OCI-LY3 (cell line): ENCODE measurements around the gene ENDOU.
A peak's percentile ranks its signal among the peaks of the same experiment; 100 is the strongest.

ENCODE experiments used
- H2AFZ ChIP-seq: fragments of 200-600, 300-600 bp; shearing (Covaris generic); 2 replicates; pipeline ENCODE4 v1.6.0; 2014; ENCODE audit warnings: antibody characterized with exemption, low read depth, low read length
- H3K27ac ChIP-seq: fragments of 200-600, 300-600 bp; sonication (generic); 2 replicates; pipeline ENCODE4 v1.5.1; 2014; ENCODE audit warnings: mild to moderate bottlenecking, low read length, moderate library complexity, mixed read lengths
- H3K27me3 ChIP-seq: fragments of 200-600, 300-600 bp; sonication (generic); 2 replicates; pipeline ENCODE4 v1.6.1; 2014; ENCODE audit warnings: low read depth, low read length, mixed read lengths
- H3K36me3 ChIP-seq: fragments of 200-600, 300-600 bp; sonication (generic); replicated peaks from 2 replicates; pipeline ENCODE3; 2014; ENCODE audit warnings: low read depth, low read length, mixed read lengths
- H3K4me1 ChIP-seq: fragments of 300-600, 200-600 bp; sonication (generic); 2 replicates; pipeline ENCODE4 v1.6.1; 2014; ENCODE audit warnings: low read length, mixed read lengths
- H3K4me2 ChIP-seq: fragments of 200-600, 300-600 bp; sonication (generic); 2 replicates; pipeline ENCODE4 v1.6.1; 2014; ENCODE audit warnings: low read length, mixed read lengths
- H3K4me3 ChIP-seq: fragments of 300-600, 200-600 bp; sonication (generic); 2 replicates; pipeline ENCODE4 v1.5.1; 2014; ENCODE audit warnings: antibody characterized with exemption, mild to moderate bottlenecking, low read length, moderate library complexity
- H3K79me2 ChIP-seq: fragments of 300-600, 200-600 bp; shearing (Covaris generic); 2 replicates; pipeline ENCODE4 v1.6.1; 2014; ENCODE audit warnings: mild to moderate bottlenecking, low read length, mixed read lengths
- H3K9ac ChIP-seq: fragments of 300-600, 200-600 bp; shearing (Covaris generic); 2 replicates; pipeline ENCODE4 v1.6.0; 2014; ENCODE audit warnings: mild to moderate bottlenecking, low read length, moderate library complexity
- H3K9me3 ChIP-seq: fragments of 200-600, 300-600 bp; shearing (Covaris generic); 2 replicates; pipeline ENCODE4 v1.6.1; 2014; ENCODE audit warnings: low read length, mixed read lengths; ENCODE audit not compliant: insufficient read depth
- H4K20me1 ChIP-seq: fragments of 200-600, 300-600 bp; sonication (generic); 2 replicates; pipeline ENCODE4 v1.6.1; 2016; ENCODE audit warnings: low read length, mixed read lengths; ENCODE audit not compliant: insufficient read depth
- EZH2phosphoT487 ChIP-seq: fragments of 200-600 bp; shearing (Covaris generic); IDR thresholded peaks from 2 replicates; pipeline ENCODE4 v1.6.1; 2018; ENCODE audit warnings: antibody characterized with exemption, mixed run types, low read depth
- TF ChIP-seq, protein P1 (sequence below): fragments of 200-600, 300-600 bp; sonication (generic); IDR thresholded peaks from 2 replicates; pipeline ENCODE4 v1.5.1; 2014; ENCODE audit warnings: antibody characterized with exemption, low read length, low read depth

Gene ENDOU

DNA sequence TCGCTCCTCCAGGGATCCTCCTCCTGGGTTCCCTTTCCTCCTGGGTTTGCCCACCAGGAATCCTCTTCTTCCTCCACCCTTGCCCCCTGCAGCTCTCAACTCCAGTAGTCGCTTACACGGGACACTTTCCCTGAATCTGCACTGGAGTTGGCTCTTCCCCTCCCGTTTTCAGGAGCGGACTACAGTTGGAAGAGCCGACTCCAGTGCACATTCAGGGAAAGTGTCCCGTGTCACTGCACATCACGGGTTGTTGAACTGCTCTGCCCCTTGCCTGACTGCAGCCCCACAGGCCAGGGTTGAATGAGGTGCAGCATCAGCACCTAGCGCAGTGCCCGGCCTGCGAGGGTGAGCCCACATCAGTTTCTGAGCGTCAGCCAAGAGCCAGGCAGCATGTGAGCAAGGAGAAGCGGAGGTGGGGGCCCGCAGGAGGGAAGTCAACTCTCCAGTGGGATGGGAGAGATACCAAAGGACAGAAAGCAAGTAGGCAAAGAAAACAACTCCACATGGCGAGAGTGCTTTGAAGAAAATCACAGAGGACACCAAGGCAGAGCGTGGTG lies 20.3 kb upstream of the ENDOU start:
- Histone ChIP-seq H3K4me1 (peaks cover 27% of the 10 kb centered on the region), H4K20me1 (no peaks in the 10 kb centered on the region), H3K4me2 (no peak overlapping the region), H3K9me3 (no peaks in the 10 kb centered on the region), H3K36me3 (no peaks in the 10 kb centered on the region), H2AFZ (no peak overlapping the region), H3K79me2 (no peaks in the 10 kb centered on the region), H3K4me3 (no peak overlapping the region), H3K9ac (no peak overlapping the region), H3K27ac (no peak overlapping the region), H3K27me3 (peaks cover 31% of the 10 kb centered on the region)
- TF ChIP-seq, protein P1, sequence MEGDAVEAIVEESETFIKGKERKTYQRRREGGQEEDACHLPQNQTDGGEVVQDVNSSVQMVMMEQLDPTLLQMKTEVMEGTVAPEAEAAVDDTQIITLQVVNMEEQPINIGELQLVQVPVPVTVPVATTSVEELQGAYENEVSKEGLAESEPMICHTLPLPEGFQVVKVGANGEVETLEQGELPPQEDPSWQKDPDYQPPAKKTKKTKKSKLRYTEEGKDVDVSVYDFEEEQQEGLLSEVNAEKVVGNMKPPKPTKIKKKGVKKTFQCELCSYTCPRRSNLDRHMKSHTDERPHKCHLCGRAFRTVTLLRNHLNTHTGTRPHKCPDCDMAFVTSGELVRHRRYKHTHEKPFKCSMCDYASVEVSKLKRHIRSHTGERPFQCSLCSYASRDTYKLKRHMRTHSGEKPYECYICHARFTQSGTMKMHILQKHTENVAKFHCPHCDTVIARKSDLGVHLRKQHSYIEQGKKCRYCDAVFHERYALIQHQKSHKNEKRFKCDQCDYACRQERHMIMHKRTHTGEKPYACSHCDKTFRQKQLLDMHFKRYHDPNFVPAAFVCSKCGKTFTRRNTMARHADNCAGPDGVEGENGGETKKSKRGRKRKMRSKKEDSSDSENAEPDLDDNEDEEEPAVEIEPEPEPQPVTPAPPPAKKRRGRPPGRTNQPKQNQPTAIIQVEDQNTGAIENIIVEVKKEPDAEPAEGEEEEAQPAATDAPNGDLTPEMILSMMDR: no peak

DNA sequence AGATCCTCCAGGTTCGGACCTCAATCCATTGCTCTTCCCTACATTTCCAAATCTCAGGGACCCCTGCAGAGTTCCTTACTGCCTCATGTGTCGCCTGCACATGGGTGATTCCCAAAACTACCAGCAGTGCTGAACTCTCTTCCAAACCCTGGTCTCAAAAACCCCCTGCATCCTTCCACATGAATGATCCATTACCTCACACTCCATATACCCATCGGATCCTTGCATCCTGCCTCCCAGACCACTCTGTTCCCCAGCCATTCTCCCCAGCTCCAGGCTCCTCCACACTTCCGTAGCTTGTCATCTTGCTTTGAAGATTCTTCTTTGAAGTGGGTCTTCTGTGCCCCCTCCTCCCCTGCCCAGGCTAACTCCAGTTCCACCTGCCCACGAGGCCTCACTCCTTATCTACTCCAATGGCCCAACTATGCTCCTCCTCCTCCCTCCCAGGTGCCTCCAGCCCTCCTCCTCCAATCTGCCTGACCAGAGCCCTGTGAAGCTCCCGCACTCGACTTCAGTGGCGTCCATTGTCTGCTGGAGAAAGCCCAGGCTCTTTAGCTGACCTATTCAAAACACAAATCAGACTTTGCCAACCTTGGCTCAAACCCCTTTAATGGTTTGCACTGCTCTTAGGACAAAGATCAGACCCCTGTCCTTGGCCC lies 19.6 kb upstream of the ENDOU start:
- TF ChIP-seq, protein P1: no peak
- TF ChIP-seq EZH2phosphoT487: no peak
- peaks cover 31% of the 10 kb centered on the region for H3K27me3 ChIP-seq
- H2AFZ ChIP-seq: no peak overlapping the region
- no peak overlapping the region for H3K4me2 ChIP-seq
- no peaks in the 10 kb centered on the region for H3K36me3 ChIP-seq
- H3K4me1 ChIP-seq: peaks cover 34% of the 10 kb centered on the region
- no peaks in the 10 kb centered on the region for H4K20me1 ChIP-seq
- no peak overlapping the region for H3K9ac ChIP-seq
- no peaks in the 10 kb centered on the region for H3K79me2 ChIP-seq
- no peaks in the 10 kb centered on the region for H3K9me3 ChIP-seq
- H3K4me3 ChIP-seq: no peak overlapping the region
- no peak overlapping the region for H3K27ac ChIP-seq

DNA sequence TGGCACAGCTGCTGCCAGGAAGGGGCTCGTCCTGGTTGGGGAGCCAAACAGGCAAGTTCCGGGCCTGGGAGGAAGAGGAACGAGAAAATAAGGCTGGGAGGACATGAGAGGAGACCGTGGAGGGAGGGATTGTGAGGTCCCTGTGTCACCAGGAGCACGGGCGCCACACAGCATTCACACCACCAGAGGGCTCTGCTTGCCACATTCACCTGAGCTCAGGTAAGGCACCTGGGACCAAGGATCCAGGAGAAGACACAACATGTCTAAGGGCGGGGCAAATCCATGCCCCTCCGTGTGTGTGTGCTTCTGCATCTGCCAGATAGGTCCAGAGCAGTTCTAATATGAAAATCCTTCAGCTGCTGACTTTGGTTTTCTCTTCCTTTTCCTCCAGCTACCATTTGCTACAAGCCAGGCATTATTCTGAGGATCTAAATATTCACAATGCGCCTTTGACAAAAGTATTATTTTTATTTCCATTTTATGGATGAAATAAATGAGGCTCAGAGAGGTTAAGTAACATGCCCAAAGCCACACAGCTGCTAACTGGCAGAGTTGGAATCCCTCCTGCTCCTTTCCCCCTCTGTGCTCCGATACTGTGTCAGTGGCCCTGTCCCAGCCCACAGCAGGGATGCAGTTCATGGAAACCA lies 18.8 kb upstream of the ENDOU start:
- H3K27ac ChIP-seq: no peak overlapping the region
- H3K36me3 ChIP-seq: no peaks in the 10 kb centered on the region
- no peaks in the 10 kb centered on the region for H3K9me3 ChIP-seq
- TF ChIP-seq EZH2phosphoT487: no peak
- TF ChIP-seq, protein P1: peak; percentile 89
- no peak overlapping the region for H2AFZ ChIP-seq
- no peaks in the 10 kb centered on the region for H3K79me2 ChIP-seq
- H3K4me3 ChIP-seq: no peak overlapping the region
- no peak overlapping the region for H3K9ac ChIP-seq
- H4K20me1 ChIP-seq: no peaks in the 10 kb centered on the region
- peaks cover 39% of the 10 kb centered on the region for H3K4me1 ChIP-seq
- peak overlapping the region; percentile 29 for H3K4me2 ChIP-seq
- peaks cover 31% of the 10 kb centered on the region for H3K27me3 ChIP-seq

DNA sequence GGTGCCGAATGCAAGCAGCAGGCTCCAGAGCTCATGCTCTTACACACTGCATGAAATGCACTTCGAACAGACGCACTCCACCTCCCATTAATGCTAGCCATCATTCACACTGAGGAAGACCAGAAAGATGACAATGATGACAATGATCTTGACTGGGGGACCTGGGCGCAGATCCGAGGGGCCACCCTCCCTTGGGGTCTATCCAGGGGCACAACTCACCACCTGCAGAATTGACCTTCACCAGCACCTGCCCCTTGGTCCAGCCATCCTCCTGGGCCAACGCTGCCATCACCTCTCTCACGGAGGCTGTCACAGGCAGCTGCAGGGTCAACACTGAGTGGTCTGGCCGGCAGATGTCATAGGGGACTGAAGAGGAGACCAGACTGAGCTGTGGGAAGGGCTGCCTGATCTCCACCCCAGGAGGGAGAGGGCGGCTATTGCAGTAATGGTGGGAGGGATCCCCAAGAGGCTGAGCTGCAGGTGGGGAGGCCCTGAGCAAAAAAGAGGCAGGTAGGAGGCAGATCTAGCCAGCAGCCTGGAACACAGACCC lies 18.1 kb upstream of the ENDOU start:
- Histone ChIP-seq H3K27me3 (peaks cover 31% of the 10 kb centered on the region), H3K9me3 (no peaks in the 10 kb centered on the region), H3K4me2 (peak overlapping the region; percentile 29; the same call in 1 of the 2 replicates), H3K4me3 (no peak overlapping the region), H3K4me1 (peaks cover 39% of the 10 kb centered on the region), H3K79me2 (no peaks in the 10 kb centered on the region), H3K9ac (no peak overlapping the region), H3K27ac (no peak overlapping the region), H4K20me1 (no peaks in the 10 kb centered on the region), H2AFZ (no peak overlapping the region), H3K36me3 (no peaks in the 10 kb centered on the region)
- TF ChIP-seq, protein P1: no peak
- no peak for TF ChIP-seq EZH2phosphoT487
